Measurements from ENCODE around the gene SIL1.

- TF ChIP-seq EZH2phosphoT487 (IDR thresholded peaks at IDR 0.05; ENCODE audit: insufficient read depth, low read depth) (no peak), EZH2 (IDR thresholded peaks at IDR 0.05; ENCODE audit: insufficient read depth, poor library complexity, severe bottlenecking) (no peak)
Measured at GRCh38 chr5:139185589-139185988, 12.6 kb downstream of the SIL1 start.
